Stomach smooth muscle (tissue), 2 donors: ENCODE results near the gene TMEFF2.
"Not testable (repeated sequence)": the region's sequence is repeated elsewhere in the genome, so short reads cannot be mapped to it uniquely, and the experiment has no call there.

Experiments used
- H3K27ac ChIP-seq: one replicate; pipeline ENCODE4 v1.7.0; 2013; ENCODE audit warnings: mild to moderate bottlenecking, low read length, inconsistent platforms
- H3K27me3 ChIP-seq, 2 donors: one replicate each; pipeline ENCODE4 v1.7.0; 2013; ENCODE audit warnings: low read length in 2 of 2; ENCODE audit not compliant: insufficient read depth in 2 of 2, control insufficient read depth in 1 of 2
- H3K36me3 ChIP-seq, 2 donors: one replicate each; pipeline ENCODE4 v1.7.0; 2013; ENCODE audit warnings: low read length in 2 of 2; ENCODE audit not compliant: control insufficient read depth in 2 of 2, insufficient read depth in 2 of 2
- H3K4me1 ChIP-seq: one replicate; pipeline ENCODE4 v1.7.0; 2013; ENCODE audit warnings: low read length; ENCODE audit not compliant: control insufficient read depth, insufficient read depth
- H3K4me3 ChIP-seq, 2 donors: one replicate each; pipeline ENCODE4 v1.7.0; 2013; ENCODE audit warnings: low read length in 2 of 2
- H3K9ac ChIP-seq, 2 donors: one replicate each; pipeline ENCODE4 v1.7.0; 2013; ENCODE audit warnings: low read length in 2 of 2, mild to moderate bottlenecking in 1 of 2
- H3K9me3 ChIP-seq, 2 donors: one replicate each; pipeline ENCODE4 v1.7.0; 2013; ENCODE audit warnings: low read length in 2 of 2; ENCODE audit not compliant: control insufficient read depth in 2 of 2
- donor health status: healthy.
- donor health status: Pancreatic carcinoma.

TMEFF2 gene

DNA sequence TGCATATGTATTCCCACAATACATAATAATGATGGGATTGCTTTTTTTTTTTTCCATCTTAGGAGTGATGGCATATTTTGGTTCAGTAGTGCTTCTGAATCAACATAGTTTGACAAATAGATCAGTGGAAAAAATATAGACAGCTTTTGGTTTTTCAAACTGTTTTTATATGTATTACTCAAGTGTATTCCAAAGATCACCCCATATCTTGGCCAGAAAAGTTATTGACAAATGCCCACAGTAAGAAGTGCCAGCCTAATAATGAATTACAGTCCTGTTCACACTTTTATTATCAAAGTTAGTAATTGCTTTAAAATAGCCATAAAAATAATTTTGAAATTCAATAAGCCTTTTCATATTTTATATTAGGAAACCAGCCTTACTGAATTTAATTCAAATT is 95.0 kb downstream of the TMEFF2 start:
- Histone ChIP-seq H3K4me1 (no peaks in the 10 kb centered on the region), H3K4me3 (no peak overlapping the region), H3K27ac (no peak overlapping the region), H3K9ac (no peak overlapping the region), H3K9me3 (no peaks in the 10 kb centered on the region), H3K36me3 (no peaks in the 10 kb centered on the region), H3K27me3 (no peaks in the 10 kb centered on the region)

DNA sequence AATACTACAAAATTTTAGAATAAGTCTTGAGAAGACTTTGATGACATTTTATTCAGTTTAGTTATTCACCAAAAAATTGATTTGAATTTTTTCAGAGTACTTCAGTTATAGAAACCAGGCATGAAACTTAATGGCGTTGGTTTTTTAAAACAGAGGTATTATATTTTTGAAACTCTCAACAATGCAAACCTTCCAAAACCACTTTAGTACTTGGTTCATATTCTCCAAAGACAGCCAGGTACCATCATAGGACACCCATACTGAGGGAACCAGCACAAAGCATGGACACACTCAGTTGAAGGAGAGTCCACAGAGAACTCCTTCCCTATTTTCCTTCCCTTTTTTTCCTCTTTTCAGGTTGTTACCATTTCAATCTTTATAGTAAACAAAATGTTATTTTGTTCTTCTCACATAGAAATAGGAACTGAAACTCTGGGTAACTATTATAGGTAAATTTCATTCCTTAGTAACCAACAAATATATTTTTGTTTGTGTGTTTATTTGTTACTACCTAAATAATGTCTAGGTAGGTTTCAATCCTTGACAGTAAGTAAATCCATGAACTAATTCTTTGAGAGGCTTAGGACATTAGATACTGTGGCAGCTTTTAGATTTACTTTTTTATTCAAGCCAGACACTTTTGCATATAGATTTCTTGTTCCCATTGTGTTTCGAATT is 95.8 kb downstream of the TMEFF2 start:
- no peak overlapping the region for H3K4me3 ChIP-seq
- no peaks in the 10 kb centered on the region for H3K27me3 ChIP-seq
- H3K9me3 ChIP-seq, result no peaks in the 10 kb centered on the region
- H3K4me1 ChIP-seq, result no peaks in the 10 kb centered on the region
- H3K9ac ChIP-seq, result no peak overlapping the region
- no peak overlapping the region for H3K27ac ChIP-seq
- no peaks in the 10 kb centered on the region for H3K36me3 ChIP-seq

DNA sequence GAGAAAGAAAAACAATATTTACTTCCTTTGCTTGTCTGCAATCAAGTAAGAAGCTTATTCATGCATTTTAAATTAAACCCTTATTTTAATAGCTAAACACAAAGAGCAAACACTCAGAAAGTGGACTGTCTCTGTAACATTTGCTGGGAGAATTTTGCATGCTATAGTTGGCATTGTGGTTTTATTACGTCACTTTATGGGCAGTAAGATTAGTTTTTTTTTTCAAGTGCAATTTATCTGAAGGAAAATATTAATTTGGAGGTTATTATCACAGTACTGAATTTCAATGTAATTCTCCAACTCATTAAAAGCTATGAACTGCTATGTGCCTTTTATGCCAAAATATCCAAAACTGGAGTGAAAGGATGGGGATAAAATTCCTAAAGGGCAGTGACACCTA is 103.3 kb downstream of the TMEFF2 start:
- H3K4me1 ChIP-seq, result no peaks in the 10 kb centered on the region
- H3K9ac ChIP-seq, result no peak overlapping the region
- H3K4me3 ChIP-seq, result no peak overlapping the region
- H3K9me3 ChIP-seq, result no peaks in the 10 kb centered on the region
- no peak overlapping the region for H3K27ac ChIP-seq
- H3K36me3 ChIP-seq, result no peaks in the 10 kb centered on the region
- no peaks in the 10 kb centered on the region for H3K27me3 ChIP-seq

DNA sequence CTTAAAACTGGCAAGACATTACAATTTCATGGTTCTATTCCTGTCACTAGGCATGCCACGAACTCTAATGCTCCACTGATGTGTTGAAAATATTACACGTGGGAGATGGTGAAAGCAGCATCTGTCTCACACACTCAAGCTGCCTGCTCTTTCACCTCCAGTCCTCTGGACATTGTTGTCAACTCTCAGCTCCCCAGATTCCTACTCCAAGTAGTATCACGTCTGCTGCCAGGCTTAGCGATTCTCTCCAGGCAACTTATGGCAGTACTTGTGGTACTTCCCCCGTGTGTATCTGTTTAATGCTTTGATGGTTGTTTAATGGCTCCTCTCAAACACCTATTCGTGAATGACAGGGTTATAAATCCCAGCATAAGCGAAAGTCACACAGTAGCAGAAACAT is 103.8 kb downstream of the TMEFF2 start:
- no peaks in the 10 kb centered on the region for H3K4me1 ChIP-seq
- H3K9ac ChIP-seq, result no peak overlapping the region
- H3K36me3 ChIP-seq, result no peaks in the 10 kb centered on the region
- no peak overlapping the region for H3K4me3 ChIP-seq
- H3K9me3 ChIP-seq, result no peaks in the 10 kb centered on the region
- H3K27ac ChIP-seq, result no peak overlapping the region
- H3K27me3 ChIP-seq, result no peaks in the 10 kb centered on the region

DNA sequence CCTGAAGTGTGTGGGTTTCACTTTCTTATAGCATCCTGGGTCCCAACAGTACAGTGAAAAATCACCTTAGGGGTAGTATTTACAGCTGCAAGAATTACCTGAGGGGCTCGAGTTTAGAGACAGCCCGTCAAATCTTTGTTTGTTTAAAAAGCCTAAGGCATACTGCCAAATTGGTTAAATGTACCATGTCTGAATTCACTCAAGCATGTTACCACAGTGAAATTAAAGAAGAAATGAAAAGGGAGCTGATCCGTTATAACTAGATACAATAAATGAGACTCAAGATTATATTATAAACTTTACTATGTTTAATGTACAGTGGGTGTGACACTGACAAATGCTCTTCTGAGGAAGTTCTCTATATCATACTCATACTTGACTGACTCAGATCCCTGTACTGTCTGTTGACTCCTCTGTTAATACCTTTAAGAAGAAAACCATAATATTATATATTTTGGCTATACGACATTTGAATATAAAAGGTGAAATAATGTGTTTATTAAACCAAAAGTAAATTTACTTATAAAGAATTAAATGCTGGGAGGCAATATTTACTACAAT is 107.3 kb downstream of the TMEFF2 start:
- Histone ChIP-seq H3K27me3 (no peaks in the 10 kb centered on the region), H3K9me3 (no peaks in the 10 kb centered on the region), H3K27ac (no peak overlapping the region), H3K4me1 (no peaks in the 10 kb centered on the region), H3K9ac (no peak overlapping the region), H3K4me3 (no peak overlapping the region), H3K36me3 (no peaks in the 10 kb centered on the region)

DNA sequence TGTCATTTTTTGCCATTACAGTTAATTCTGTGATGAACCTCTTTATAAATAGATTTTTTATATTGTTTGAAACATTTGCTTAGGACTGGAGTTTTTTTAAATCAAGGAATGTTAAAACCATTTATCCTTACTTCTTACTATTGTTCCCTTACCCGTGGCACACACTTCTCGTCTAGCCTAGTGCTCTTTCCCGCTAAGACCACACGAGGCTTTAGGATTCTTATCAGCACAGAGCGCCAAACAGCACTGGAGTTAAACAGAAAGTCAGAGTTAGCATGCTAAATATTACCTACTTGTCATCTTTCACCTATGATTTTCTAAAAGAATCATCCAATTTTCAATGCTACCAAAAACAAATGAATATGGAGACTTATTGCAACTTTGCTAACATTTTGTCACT is 112.6 kb downstream of the TMEFF2 start:
- H3K27ac ChIP-seq, result no peak overlapping the region
- no peaks in the 10 kb centered on the region for H3K27me3 ChIP-seq
- no peaks in the 10 kb centered on the region for H3K9me3 ChIP-seq
- H3K36me3 ChIP-seq, result no peaks in the 10 kb centered on the region
- no peak overlapping the region for H3K4me3 ChIP-seq
- no peaks in the 10 kb centered on the region for H3K4me1 ChIP-seq
- no peak overlapping the region for H3K9ac ChIP-seq

DNA sequence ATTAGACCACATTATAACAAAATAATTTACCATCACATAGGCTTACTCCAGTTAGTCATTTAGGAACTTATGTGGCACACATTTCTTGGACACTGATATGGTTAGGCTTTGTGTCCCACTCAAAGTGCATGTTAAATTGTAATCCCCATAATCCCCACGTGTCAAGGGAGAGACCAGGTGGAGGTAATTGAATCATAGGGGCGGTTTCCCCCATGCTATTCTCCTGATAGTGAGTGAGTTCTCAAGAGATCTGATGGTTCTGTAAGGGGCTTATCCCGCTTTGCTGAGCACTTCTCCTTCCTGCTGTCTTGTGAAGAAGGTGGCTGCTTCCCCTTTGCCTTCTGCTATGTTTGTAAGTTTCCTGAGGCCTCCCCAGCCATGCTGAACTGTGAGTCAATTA is 114.6 kb downstream of the TMEFF2 start:
- H3K9ac ChIP-seq, H3K4me1 ChIP-seq, H3K36me3 ChIP-seq, H3K4me3 ChIP-seq, H3K27me3 ChIP-seq, H3K27ac ChIP-seq, H3K9me3 ChIP-seq: not testable (repeated sequence)

DNA sequence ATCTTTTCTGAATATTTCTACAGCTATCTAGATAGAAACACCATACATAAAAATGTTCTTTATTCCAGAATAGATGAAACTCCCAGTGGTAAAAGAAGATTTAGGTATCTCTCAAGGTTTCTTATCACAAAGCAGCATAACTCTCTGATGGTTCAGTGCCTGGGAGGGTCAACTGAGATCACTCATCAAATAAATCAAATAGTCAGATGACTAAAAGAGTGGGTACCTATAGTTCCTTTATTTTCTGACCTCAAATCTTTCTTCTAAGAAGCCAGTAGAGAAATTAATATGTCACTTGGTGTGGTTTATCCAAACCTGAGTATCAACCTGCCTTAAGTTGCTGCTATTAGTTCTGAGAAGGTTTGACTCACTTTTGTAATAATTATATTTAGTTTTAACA is 120.9 kb downstream of the TMEFF2 start:
- Histone ChIP-seq H3K9ac (no peak overlapping the region), H3K27ac (no peak overlapping the region), H3K27me3 (no peaks in the 10 kb centered on the region), H3K36me3 (no peaks in the 10 kb centered on the region), H3K4me1 (no peaks in the 10 kb centered on the region), H3K4me3 (no peak overlapping the region), H3K9me3 (no peaks in the 10 kb centered on the region)

DNA sequence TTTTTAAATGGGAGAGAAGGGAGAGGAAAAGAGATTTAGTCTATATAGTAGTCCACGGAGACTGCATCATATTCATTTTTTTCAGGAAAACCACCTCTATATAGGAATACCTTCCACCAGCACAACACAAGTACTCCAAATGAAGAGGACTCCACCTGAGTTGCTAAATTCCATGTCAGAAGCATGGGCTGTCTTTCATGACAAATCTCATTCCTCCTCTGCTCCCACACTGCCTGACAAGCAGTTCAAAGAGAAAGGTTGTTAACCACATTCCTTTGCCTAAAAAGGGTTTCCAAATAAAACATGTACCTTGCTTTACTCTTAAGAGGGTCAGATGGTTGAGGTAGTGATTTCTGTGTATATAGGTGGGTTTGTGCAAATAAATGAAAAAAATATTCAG is 122.0 kb downstream of the TMEFF2 start:
- Histone ChIP-seq H3K4me3 (no peak overlapping the region), H3K27me3 (no peaks in the 10 kb centered on the region), H3K4me1 (no peaks in the 10 kb centered on the region), H3K9me3 (no peaks in the 10 kb centered on the region), H3K36me3 (no peaks in the 10 kb centered on the region), H3K9ac (no peak overlapping the region), H3K27ac (no peak overlapping the region)

DNA sequence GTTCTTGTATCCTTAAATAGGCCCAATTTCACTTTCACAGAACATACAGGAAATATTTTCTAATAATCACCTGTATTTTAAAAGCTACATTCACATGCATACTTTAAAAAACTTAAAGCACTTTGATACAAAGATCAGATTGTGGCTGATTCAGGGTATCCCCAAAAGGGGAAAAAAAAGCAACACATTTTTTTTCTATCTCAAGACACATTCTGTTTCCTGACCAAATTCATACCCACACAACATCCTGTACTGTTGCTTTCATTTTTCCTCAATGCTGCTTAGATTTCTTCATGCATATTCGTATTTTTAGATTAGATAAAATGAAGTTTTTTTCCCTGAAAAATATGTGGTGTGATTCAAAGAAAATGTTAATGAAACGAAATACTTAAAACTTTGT is 122.5 kb downstream of the TMEFF2 start:
- H3K4me1 ChIP-seq, result no peaks in the 10 kb centered on the region
- H3K9me3 ChIP-seq, result no peaks in the 10 kb centered on the region
- H3K27me3 ChIP-seq, result no peaks in the 10 kb centered on the region
- no peak overlapping the region for H3K4me3 ChIP-seq
- no peaks in the 10 kb centered on the region for H3K36me3 ChIP-seq
- H3K27ac ChIP-seq, result no peak overlapping the region
- no peak overlapping the region for H3K9ac ChIP-seq

DNA sequence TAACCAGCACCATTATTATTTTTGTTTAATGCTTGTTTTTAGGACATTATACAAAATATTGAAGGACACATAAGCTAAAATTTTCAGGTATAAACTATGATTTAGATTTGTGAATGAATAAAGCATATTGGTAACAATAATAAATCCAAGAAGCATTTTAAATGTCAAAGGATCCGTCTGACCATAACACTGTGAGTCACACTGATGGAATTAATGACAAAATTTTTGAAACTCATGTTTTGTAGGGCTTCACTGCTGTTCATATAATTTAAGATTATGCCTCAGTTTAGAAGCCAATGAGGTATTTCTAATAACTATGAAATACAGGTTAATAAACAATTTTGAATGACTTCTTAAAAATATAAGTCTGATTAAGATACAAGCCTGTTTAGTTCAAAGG is 124.6 kb downstream of the TMEFF2 start:
- Histone ChIP-seq H3K4me1 (no peaks in the 10 kb centered on the region), H3K27me3 (no peaks in the 10 kb centered on the region), H3K4me3 (no peak overlapping the region), H3K27ac (no peak overlapping the region), H3K9me3 (no peaks in the 10 kb centered on the region), H3K9ac (no peak overlapping the region), H3K36me3 (no peaks in the 10 kb centered on the region)
